K562 (cell line): Measurements from ENCODE around the gene MVP. TPM values are rescaled to one million over a fixed set of nuclear protein-coding genes. Genes with fewer than 3 reads are reported as not detected.
A peak's percentile ranks its signal among the peaks of the same experiment; 100 is the strongest.

ENCODE experiments used
- ATAC-seq: fragments of 200-7000 bp; cut with Tn5 transposase; 3 replicates; pipeline ENCODE4 v1.9.1; 2020; ENCODE audit warnings: moderate library complexity
- BruUV-seq: library from RNA; stranded (reverse); fragments of 400-500 nt; replicated peaks from 2 replicates; lab custom pipeline; 2021; lab: Mats Ljungman, UMichigan
- CTCF ChIA-PET: fragments of 300-600 bp; formaldehyde crosslinking; extraction: SDS; loops from one replicate; lab custom pipeline; 2021; ENCODE audit warnings: low intra/inter-chr PET ratio; lab: Yijun Ruan, JAX
- POLR2A ChIA-PET: fragments of 300-600, 350-650 bp; sonication (Branson Sonifier 250); formaldehyde crosslinking; extraction: SDS; loops from one replicate; lab custom pipeline; 2021; ENCODE audit warnings: antibody characterized with exemption, inconsistent platforms; lab: Yijun Ruan, JAX
- DNase-seq, 4 experiments: peaks; one replicate each; pipeline versions ENCODE4 v3.0.0 to v3.0.0-alpha.2; 2011 to 2018; ENCODE audit warnings: low spot score in 3 of 4, mixed read lengths in 3 of 4; ENCODE audit errors: extremely low read depth in 1 of 4
- FAIRE-seq: peaks from 2 replicates; lab custom pipeline; 2011; peaks lifted over from hg19 to GRCh38; lab: Jason Lieb, UNC
- H2AFZ ChIP-seq: 2 replicates; pipeline ENCODE4 v1.6.0; 2011; ENCODE audit warnings: low read depth, low read length, control low read depth, inconsistent platforms
- H3K27ac ChIP-seq: fragments of 200-600 bp; 3 replicates; pipeline ENCODE4 v1.8.0; 2011; ENCODE audit warnings: low read depth, mild to moderate bottlenecking, control low read depth, inconsistent platforms, low read length, moderate library complexity, mixed read lengths; ENCODE audit errors: extremely low read depth
- H3K27me3 ChIP-seq, 2 experiments: fragments of 300-600 bp in 1 of 2; 2 replicates in 1 of 2; 3 replicates in 1 of 2; pipeline versions ENCODE4 v1.6.0 to v1.8.0; 2011; ENCODE audit warnings: inconsistent platforms in 2 of 2, low read length in 2 of 2, mild to moderate bottlenecking in 1 of 2, mixed read lengths in 1 of 2, moderate library complexity in 1 of 2; ENCODE audit not compliant: control insufficient read depth in 2 of 2, insufficient read depth in 2 of 2
- H3K36me3 ChIP-seq: fragments of 300-600 bp; 3 replicates; pipeline ENCODE4 v1.8.0; 2011; ENCODE audit warnings: mild to moderate bottlenecking, low read length, inconsistent platforms; ENCODE audit not compliant: control insufficient read depth, insufficient read depth
- H3K4me1 ChIP-seq, 2 experiments: fragments of 200-600 bp in 1 of 2; replicated peaks in 1 of 2; 2 replicates in 1 of 2; 3 replicates in 1 of 2; pipeline versions ENCODE4 v1.5.1 to v1.8.0; 2011; ENCODE audit warnings: inconsistent platforms in 2 of 2, low read length in 2 of 2, mild to moderate bottlenecking in 1 of 2, mixed read lengths in 1 of 2, moderate library complexity in 1 of 2; ENCODE audit not compliant: control insufficient read depth in 2 of 2, insufficient read depth in 2 of 2
- H3K4me2 ChIP-seq: 2 replicates; pipeline ENCODE4 v1.6.1; 2011; ENCODE audit warnings: low read length, control low read depth, inconsistent platforms, mixed read lengths; ENCODE audit not compliant: insufficient read depth
- H3K4me3 ChIP-seq: fragments of 200-600 bp; sonication (generic), shearing (Covaris generic); 2 replicates; pipeline ENCODE4 v1.5.1; 2016; ENCODE audit warnings: control low read depth, inconsistent platforms
- H3K79me2 ChIP-seq: fragments of 200-600 bp; 3 replicates; pipeline ENCODE4 v1.8.0; 2011; ENCODE audit warnings: low read length, inconsistent platforms; ENCODE audit not compliant: control insufficient read depth, insufficient read depth
- H3K9ac ChIP-seq, 2 experiments: 2 replicates each; pipeline versions ENCODE4 v1.6.0 to v1.6.1; 2011; ENCODE audit warnings: low read depth in 2 of 2, low read length in 2 of 2, control low read depth in 1 of 2, inconsistent platforms in 1 of 2, mild to moderate bottlenecking in 1 of 2, mixed read lengths in 1 of 2; ENCODE audit not compliant: insufficient read depth in 1 of 2
- H3K9me1 ChIP-seq: one replicate; pipeline ENCODE4 v1.6.0; 2011; ENCODE audit warnings: inconsistent platforms, mild to moderate bottlenecking, low read length, moderate library complexity; ENCODE audit not compliant: control insufficient read depth, insufficient read depth
- H3K9me3 ChIP-seq: replicated peaks from 2 replicates; pipeline ENCODE4 v1.5.1; 2011; ENCODE audit warnings: low read depth, low read length, inconsistent platforms; ENCODE audit not compliant: control insufficient read depth, insufficient read depth
- H4K20me1 ChIP-seq: replicated peaks from 2 replicates; pipeline ENCODE4 v1.6.1; 2011; ENCODE audit warnings: low read length, inconsistent platforms, mixed read lengths; ENCODE audit not compliant: control insufficient read depth, insufficient read depth
- BCOR ChIP-seq: fragments of 450-650 bp; IDR thresholded peaks from 2 replicates; pipeline ENCODE4 v1.6.1; 2016
- E2F6 ChIP-seq, 2 experiments: IDR thresholded peaks; 2 replicates each; pipeline ENCODE4 v1.6.1; 2011; ENCODE audit warnings: borderline replicate concordance in 1 of 2, control low read depth in 1 of 2, low read depth in 1 of 2, low read length in 1 of 2, mild to moderate bottlenecking in 1 of 2, mixed read lengths in 1 of 2, moderate library complexity in 1 of 2; ENCODE audit not compliant: insufficient read depth in 1 of 2, insufficient read length in 1 of 2, poor library complexity in 1 of 2, severe bottlenecking in 1 of 2; ENCODE audit errors: extremely low read depth in 1 of 2
- KDM1A ChIP-seq, 2 experiments: fragments of 450-650 bp; IDR thresholded peaks; 2 replicates each; pipeline ENCODE4 v1.6.1; 2016; ENCODE audit warnings: mild to moderate bottlenecking in 2 of 2
- RBM25 ChIP-seq: fragments of 200-400 bp; formaldehyde crosslinking; IDR thresholded peaks from 2 replicates; pipeline ENCODE4 v1.6.1; 2018; ENCODE audit warnings: low read length, low read depth, moderate library complexity; ENCODE audit not compliant: severe bottlenecking
- ZBTB2 ChIP-seq: fragments of 450-650 bp; IDR thresholded peaks from 2 replicates; pipeline ENCODE4 v1.6.1; 2016; ENCODE audit warnings: antibody characterized with exemption
- WGBS: fragments of 100-300 bp; shearing (Covaris generic); methylation state at CpG from one replicate; pipeline ENCODE4 v1.1.6; 2016; ENCODE audit warnings: low coverage, mixed read lengths; ENCODE audit not compliant: insufficient coverage; ENCODE audit errors: missing lambda C conversion rate; 5-methylcytosine and 5-hydroxymethylcytosine counted together
- in situ Hi-C: fragments of 300-500 bp; cut with MboI; formaldehyde crosslinking; loops from 4 replicates; pipeline ENCODE4 v1.15.0; 2018; ENCODE audit warnings: inconsistent platforms, mixed read lengths
- intact Hi-C: fragments of 100-400 bp; cut with micrococcal nuclease; formaldehyde crosslinking; loops from 2 replicates; pipeline ENCODE4 v1.14.2; 2022
- polyA plus RNA-seq, 8 experiments: library from polyadenylated mRNA; depleted of rRNA in 4 of 8; stranded (reverse) in 5 of 8; unstranded in 3 of 8; fragments of >200 nt; fragmentation: Nextera tagmentation in 2 of 8; fragmentation: Illumina TruSeq in 1 of 8; extraction: Ambion mirVana in 2 of 8; extraction: Trizol in 1 of 8; gene quantifications; 2 replicates each; pipeline versions ENCODE4 v1.2.1 to v1.2.3, GENCODE V29; 2011 to 2014; ENCODE audit warnings: inconsistent platforms in 1 of 8, missing spikeins in 1 of 8
- total RNA-seq, 7 experiments: library from RNA; depleted of rRNA in 6 of 7; stranded (reverse); fragments of >200 nt in 6 of 7; fragmentation: Illumina TruSeq in 2 of 7; extraction: Trizol in 2 of 7; gene quantifications; 2 replicates each; pipeline versions ENCODE4 v1.2.1 to v1.2.3, GENCODE V29; 2011 to 2021; ENCODE audit warnings: low replicate concordance in 1 of 7

Gene MVP
- total and polyA plus RNA-seq, 9 of the 15 experiments (the other 6 are each of a cell fraction or from before 2014, with no cell fraction given), result 0.39 to 1.9 (median 0.76) TPM; not detected in 2

- Histone ChIP-seq H3K9me3 (no peaks in the 10 kb centered on the region), H4K20me1 (no peaks in the 10 kb centered on the region), H3K9me1 (no peaks in the 10 kb centered on the region), H3K9ac (no peak overlapping the region), H3K79me2 (no peaks in the 10 kb centered on the region), H2AFZ (no peak overlapping the region), H3K27ac (no peak overlapping the region), H3K4me1 (peaks cover 0 to 38% of the 10 kb centered on the region in 2 experiments; a peak in 2 of 5 replicates), H3K4me2 (no peak overlapping the region), H3K27me3 (0 out of 5 replicates have a peak, but pooled peaks cover 0 to 4% of the 10 kb centered on the region in 2 experiments), H3K4me3 (no peak overlapping the region), H3K36me3 (no peaks in the 10 kb centered on the region)
- TF ChIP-seq RBM25 (peak; percentile 77), KDM1A (IDR thresholded peaks at IDR 0.05) (peak in 1 of 2 experiments; percentile 13; a peak in 1 of 4 replicates), BCOR (peak; percentile 55), ZBTB2 (no peak), E2F6 (IDR thresholded peaks at IDR 0.05; ENCODE audit: borderline replicate concordance in 1 of 2, extremely low read depth in 1 of 2, insufficient read depth in 1 of 2, insufficient read length in 1 of 2, low read depth in 1 of 2, low read length in 1 of 2, poor library complexity in 1 of 2, severe bottlenecking in 1 of 2) (no peak)
- DNase-seq, result no peak
- FAIRE-seq, result no peak
- ChIA-PET POLR2A (interaction anchor here (2.2 kb wide), 1 partner anchor 14 kb away, joined by 8 read pairs; no protein-coding TSS in a partner anchor), CTCF (no interaction called here)
- in situ Hi-C loops, result no loop called here
- intact Hi-C loops, result no loop called here
- no peak for ATAC-seq
- 65% methylated on average over 8 of the region's 8 CpGs for WGBS
- no TSS peak for BruUV-seq
Measured at GRCh38 chr16:29843931-29844330, 23.7 kb downstream of the MVP start.
